ENCODE results near the gene C1QL2. TPM values are rescaled to one million over a fixed set of nuclear protein-coding genes. Genes with fewer than 3 reads are reported as not detected.

C1QL2 gene
- total RNA-seq, 4 donors from 2014 or later: not detected

DNA sequence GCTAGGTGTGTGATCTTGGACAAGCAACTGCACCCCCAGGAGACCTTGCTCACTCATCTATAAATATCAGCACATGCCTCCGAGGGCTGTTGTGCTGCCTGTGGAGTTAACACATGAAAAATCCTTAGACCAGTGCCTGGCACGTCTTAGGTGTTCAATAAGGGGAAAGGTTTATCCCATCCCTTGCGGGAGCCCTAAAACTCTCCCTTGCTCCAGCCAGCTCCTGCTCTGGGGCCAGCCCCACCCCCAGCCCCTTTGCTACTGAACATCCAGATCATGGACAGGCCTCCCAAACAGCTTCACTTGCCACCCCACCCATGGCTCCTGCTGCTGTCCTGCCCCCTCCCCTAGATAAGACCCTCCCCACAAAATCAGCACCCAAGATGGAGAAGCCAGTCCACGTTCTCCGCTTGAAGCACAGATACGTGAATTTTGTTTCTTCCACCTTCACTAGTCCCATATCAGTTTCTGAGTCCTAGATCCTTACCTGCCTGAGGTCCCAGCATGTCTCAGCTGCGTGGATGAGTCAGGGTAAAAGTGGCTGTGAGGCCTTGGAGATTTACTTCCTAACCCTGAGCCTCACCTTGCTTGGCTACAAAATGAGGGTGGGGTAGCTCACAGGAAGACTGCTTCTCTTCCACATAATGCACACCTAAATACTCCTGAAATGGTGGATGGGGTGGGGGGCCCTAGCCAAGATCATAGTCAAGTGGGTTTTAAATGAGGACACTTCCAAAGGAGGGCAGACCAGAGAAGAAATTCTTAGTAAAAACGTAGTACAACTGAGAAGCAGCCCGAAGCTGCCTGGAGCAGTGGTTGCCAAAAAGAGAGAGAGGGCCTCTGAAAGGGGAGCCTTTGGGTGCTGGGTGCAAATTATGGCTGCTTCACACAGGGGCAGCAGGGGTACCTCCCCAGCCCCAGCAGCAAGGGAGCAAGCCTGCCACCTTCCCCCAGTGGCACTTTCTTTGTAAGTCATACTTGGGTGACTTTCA lies 40.4 kb downstream of the C1QL2 start:
- Histone ChIP-seq H3K9me3 (no peaks in the 10 kb centered on the region), H3K27ac (replicated peaks in 1 of 4) (no peak overlapping the region), H3K4me3 (no peak overlapping the region), H3K36me3 (no peaks in the 10 kb centered on the region), H3K27me3 (peaks cover 0 to 71% (median 0%) of the 10 kb centered on the region in 4 donors), H3K4me1 (no peaks in the 10 kb centered on the region)
- DNase-seq (ENCODE audit: extremely low spot score): no peak
- WGBS: 73% methylated on average over 9 of the region's 9 CpGs
- intact Hi-C loops (cut with DNase I): no loop called here
- no peak for TF ChIP-seq EP300 (IDR thresholded peaks at IDR 0.05)
- TF ChIP-seq, protein P1, sequence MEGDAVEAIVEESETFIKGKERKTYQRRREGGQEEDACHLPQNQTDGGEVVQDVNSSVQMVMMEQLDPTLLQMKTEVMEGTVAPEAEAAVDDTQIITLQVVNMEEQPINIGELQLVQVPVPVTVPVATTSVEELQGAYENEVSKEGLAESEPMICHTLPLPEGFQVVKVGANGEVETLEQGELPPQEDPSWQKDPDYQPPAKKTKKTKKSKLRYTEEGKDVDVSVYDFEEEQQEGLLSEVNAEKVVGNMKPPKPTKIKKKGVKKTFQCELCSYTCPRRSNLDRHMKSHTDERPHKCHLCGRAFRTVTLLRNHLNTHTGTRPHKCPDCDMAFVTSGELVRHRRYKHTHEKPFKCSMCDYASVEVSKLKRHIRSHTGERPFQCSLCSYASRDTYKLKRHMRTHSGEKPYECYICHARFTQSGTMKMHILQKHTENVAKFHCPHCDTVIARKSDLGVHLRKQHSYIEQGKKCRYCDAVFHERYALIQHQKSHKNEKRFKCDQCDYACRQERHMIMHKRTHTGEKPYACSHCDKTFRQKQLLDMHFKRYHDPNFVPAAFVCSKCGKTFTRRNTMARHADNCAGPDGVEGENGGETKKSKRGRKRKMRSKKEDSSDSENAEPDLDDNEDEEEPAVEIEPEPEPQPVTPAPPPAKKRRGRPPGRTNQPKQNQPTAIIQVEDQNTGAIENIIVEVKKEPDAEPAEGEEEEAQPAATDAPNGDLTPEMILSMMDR (IDR thresholded peaks at IDR 0.05): no peak

DNA sequence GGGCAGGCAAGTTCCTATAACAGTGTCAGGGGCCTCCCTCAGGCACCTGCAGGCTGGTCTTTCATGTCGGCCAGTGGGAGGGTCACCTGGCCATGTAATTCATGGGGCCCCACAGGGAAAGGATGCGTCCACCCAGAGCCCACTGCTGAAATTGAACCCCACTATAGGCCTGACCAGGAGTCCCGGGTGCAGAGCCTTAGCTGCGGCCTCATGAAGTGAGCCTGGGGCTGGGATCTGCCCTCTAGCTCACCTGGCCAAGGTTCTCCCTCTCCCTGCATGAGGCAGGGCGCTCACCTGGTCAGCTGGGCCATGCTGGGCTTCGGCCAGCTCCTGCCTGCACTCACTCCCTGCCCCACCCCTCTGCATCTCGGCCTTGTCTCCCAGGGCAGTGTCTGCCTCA lies 41.1 kb downstream of the C1QL2 start:
- Histone ChIP-seq H3K36me3 (no peaks in the 10 kb centered on the region), H3K27ac (replicated peaks in 1 of 4) (no peak overlapping the region), H3K9me3 (peaks cover 0 to under 1% (median 0%) of the 10 kb centered on the region in 4 donors), H3K4me3 (no peak overlapping the region), H3K27me3 (peaks cover 0 to 71% (median 0%) of the 10 kb centered on the region in 4 donors), H3K4me1 (no peaks in the 10 kb centered on the region)
- TF ChIP-seq EP300 (IDR thresholded peaks at IDR 0.05) (no peak), POLR2A (IDR thresholded peaks at IDR 0.05; ENCODE audit: low read depth) (no peak), POLR2AphosphoS5 (IDR thresholded peaks at IDR 0.05) (no peak)
- TF ChIP-seq, protein P1 (IDR thresholded peaks at IDR 0.05): no peak
- 78% methylated on average over 3 of the region's 7 CpGs for WGBS
- intact Hi-C loops (cut with DNase I): no loop called here
- DNase-seq (ENCODE audit: extremely low spot score): no peak

DNA sequence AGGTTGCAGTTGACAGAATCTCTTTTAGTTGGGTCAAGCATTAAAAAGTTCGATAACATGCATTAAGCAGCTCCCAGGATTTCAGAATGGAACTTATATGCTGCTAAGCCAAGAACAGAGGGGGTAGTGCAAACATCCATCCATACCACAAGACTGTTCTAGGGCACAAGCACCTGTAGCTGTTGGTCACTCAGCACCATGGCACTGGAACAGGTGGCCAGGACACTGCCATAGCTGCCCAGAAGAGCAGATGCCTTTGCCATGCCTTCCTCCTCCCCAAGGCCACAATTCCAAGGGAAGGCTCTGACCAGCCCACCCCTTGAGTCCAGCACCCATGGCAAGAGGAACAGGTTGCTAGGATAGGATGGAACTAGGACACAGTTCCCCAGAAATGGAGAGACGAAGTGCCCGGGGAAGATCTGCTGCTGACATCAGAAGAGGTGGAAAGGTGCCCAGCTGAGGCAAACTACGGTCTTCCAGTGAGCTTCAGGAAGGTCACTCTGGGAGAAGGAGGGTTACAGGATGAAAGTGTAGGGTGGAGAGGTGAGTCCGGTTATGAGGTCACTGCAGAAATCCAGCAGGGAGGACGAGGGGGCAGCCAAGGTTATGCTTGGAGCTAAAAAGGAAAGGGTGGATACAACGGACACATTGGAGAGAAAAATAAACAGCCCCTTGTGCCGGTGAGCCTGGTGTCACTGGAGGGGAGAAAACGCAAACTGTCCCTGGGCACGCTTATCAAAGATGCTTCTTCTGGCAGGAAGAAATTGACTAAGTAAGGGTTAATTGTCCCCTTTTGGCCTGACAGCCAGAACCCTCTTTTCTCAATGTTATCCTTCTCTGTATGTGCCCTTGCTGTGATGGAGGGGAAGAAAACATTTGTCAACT lies 41.9 kb downstream of the C1QL2 start:
- peaks cover 0 to 4% (median 0%) of the 10 kb centered on the region in 4 donors for H3K9me3 ChIP-seq
- peaks cover 0 to 70% (median 0%) of the 10 kb centered on the region in 4 donors for H3K27me3 ChIP-seq
- no peaks in the 10 kb centered on the region for H3K4me1 ChIP-seq
- peak; percentile 88 for DNase-seq (ENCODE audit: extremely low spot score)
- 52% methylated on average over 10 of the region's 10 CpGs for WGBS
- no peak overlapping the region for H3K27ac ChIP-seq (replicated peaks in 1 of 4)
- TF ChIP-seq EP300 (IDR thresholded peaks at IDR 0.05) (no peak), POLR2AphosphoS5 (IDR thresholded peaks at IDR 0.05) (no peak)
- TF ChIP-seq, protein P1 (IDR thresholded peaks at IDR 0.05): no peak
- no peak overlapping the region for H3K4me3 ChIP-seq
- intact Hi-C loops (cut with DNase I): no loop called here
- H3K36me3 ChIP-seq: no peaks in the 10 kb centered on the region

DNA sequence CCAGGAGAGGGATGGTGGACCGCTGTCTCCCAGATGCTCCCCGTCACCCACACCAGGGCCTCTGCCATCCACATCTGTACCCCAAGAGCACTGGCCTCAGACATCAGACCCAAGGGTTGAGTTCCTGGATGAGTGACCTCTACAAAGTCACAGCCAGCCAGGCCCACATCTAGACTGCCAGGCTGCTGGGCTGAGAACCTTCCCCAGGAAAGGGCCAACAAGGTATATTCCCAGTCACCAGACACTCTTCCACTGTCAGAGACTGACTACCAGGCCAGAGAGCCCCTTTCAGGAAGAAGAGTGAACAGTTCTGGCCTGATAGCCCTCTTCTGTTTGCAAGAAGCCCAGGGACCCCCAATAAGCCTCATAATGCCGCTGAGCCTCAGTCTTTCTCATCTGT lies 44.3 kb downstream of the C1QL2 start:
- WGBS: 90% methylated on average over 3 of the region's 3 CpGs
- Histone ChIP-seq H3K27ac (replicated peaks in 1 of 4) (no peak overlapping the region), H3K36me3 (no peaks in the 10 kb centered on the region), H3K4me1 (no peaks in the 10 kb centered on the region), H3K4me3 (no peak overlapping the region), H3K9me3 (peaks cover 0 to 11% (median 8%) of the 10 kb centered on the region in 4 donors), H3K27me3 (peaks cover 0 to 52% (median 0%) of the 10 kb centered on the region in 4 donors)
- peak; percentile 66 for DNase-seq (ENCODE audit: extremely low spot score)
- intact Hi-C loops (cut with DNase I): no loop called here
- TF ChIP-seq, protein P1 (IDR thresholded peaks at IDR 0.05): no peak
- no peak for TF ChIP-seq POLR2AphosphoS5 (IDR thresholded peaks at IDR 0.05)
